Endodermal cell (in vitro differentiated cells): Measurements from ENCODE around the gene CRYGN. TPM values are rescaled to one million over a fixed set of nuclear protein-coding genes. Genes with fewer than 3 reads are reported as not detected.

Source experiments
- DNase-seq: peaks from one replicate; pipeline ENCODE4 v3.0.0-alpha.2; 2017
- H3K27ac ChIP-seq: 2 replicates; pipeline ENCODE4 v1.5.1; 2013; ENCODE audit warnings: mild to moderate bottlenecking, low read depth, low read length, moderate library complexity
- H3K27me3 ChIP-seq: 2 replicates; pipeline ENCODE4 v1.6.1; 2013; ENCODE audit warnings: mild to moderate bottlenecking, low read length, moderate library complexity; ENCODE audit not compliant: insufficient read depth, control insufficient read depth, poor library complexity, severe bottlenecking
- H3K36me3 ChIP-seq: 2 replicates; pipeline ENCODE4 v1.7.0; 2013; ENCODE audit warnings: mild to moderate bottlenecking, low read length, moderate library complexity; ENCODE audit not compliant: control insufficient read depth, insufficient read depth
- H3K4me1 ChIP-seq: one replicate; pipeline ENCODE4 v1.7.0; 2013; ENCODE audit warnings: low read length; ENCODE audit not compliant: control insufficient read depth, insufficient read depth
- H3K4me3 ChIP-seq: 2 replicates; pipeline ENCODE4 v1.5.1; 2013; ENCODE audit warnings: mild to moderate bottlenecking, low read length, moderate library complexity
- H3K9ac ChIP-seq: 2 replicates; pipeline ENCODE4 v1.6.1; 2013; ENCODE audit warnings: mild to moderate bottlenecking, low read length, moderate library complexity; ENCODE audit not compliant: poor library complexity, severe bottlenecking; ENCODE audit errors: extremely low read depth
- H3K9me3 ChIP-seq: 2 replicates; pipeline ENCODE4 v1.6.1; 2013; ENCODE audit warnings: mild to moderate bottlenecking, low read length, moderate library complexity; ENCODE audit not compliant: control insufficient read depth
- H3K27ac Mint-ChIP-seq: 2 replicates; pipeline ENCODE4 v1.8.0; 2020; ENCODE audit warnings: mixed read lengths
- H3K27me3 Mint-ChIP-seq: 2 replicates; pipeline ENCODE4 v1.8.0; 2021; ENCODE audit warnings: mild to moderate bottlenecking, mixed read lengths; ENCODE audit not compliant: insufficient read depth
- H3K36me3 Mint-ChIP-seq: 2 replicates; pipeline ENCODE4 v1.8.0; 2020; ENCODE audit warnings: low read depth, mixed read lengths
- H3K4me1 Mint-ChIP-seq: 2 replicates; pipeline ENCODE4 v1.8.0; 2020; ENCODE audit warnings: mixed read lengths
- H3K4me3 Mint-ChIP-seq: 2 replicates; pipeline ENCODE4 v1.8.0; 2020; ENCODE audit warnings: mild to moderate bottlenecking, moderate library complexity, mixed read lengths
- H3K9me3 Mint-ChIP-seq: 2 replicates; pipeline ENCODE4 v1.8.0; 2020; ENCODE audit warnings: mild to moderate bottlenecking, mixed read lengths
- CTCF ChIP-seq: fragments of 200-600 bp; sonication (generic); conservative IDR thresholded peaks from 2 replicates; pipeline ENCODE4 v1.5.0; 2021; ENCODE audit warnings: antibody characterized with exemption, mild to moderate bottlenecking
- WGBS, 2 experiments: methylation state at CpG; one replicate each; pipeline versions ENCODE4 v1.1.5 to v1.1.7; 2013; ENCODE audit warnings: missing lambda C conversion rate in 2 of 2, mixed read lengths in 1 of 2; ENCODE audit not compliant: insufficient coverage in 1 of 2, insufficient read length in 1 of 2; 5-methylcytosine and 5-hydroxymethylcytosine counted together
- total RNA-seq, 2 donors: library from RNA; stranded (reverse); fragmentation: NEBNext Ultra II Directional in 1 of 2; extraction: Animal tissue kit (Norgen Biotek cat#: 25700) in 1 of 2; gene quantifications; 2 replicates in 1 of 2; 3 replicates in 1 of 2; pipeline ENCODE4 v1.2.1, GENCODE V29; 2021

Gene CRYGN
- total RNA-seq, 2 donors from 2014 or later: 2.3 to 4.4 TPM

DNA sequence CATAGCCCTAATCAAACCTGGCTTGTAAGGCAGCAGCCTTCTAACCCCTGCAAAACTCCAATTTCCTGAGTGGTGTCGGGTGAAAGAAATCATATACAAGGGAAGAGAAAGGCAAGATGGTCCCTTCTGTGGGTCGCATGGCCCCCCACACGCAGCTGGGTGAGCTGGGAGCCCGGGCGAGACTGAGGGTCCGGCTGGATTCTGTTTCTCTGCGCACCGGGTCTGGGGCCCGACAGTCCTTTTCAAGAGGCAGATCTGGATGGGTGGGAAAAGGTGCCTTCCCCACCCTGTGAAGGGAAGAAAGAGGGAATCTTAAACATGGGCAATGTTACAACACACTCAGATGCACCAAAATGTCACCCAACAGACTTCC lies 48.6 kb downstream of the CRYGN start:
- Histone ChIP-seq H3K9me3 (no peaks in the 10 kb centered on the region), H3K4me1 (no peaks in the 10 kb centered on the region), H3K27ac (no peak overlapping the region), H3K27me3 (no peaks in the 10 kb centered on the region), H3K9ac (no peak overlapping the region), H3K4me3 (no peak overlapping the region), H3K36me3 (peaks cover 27% of the 10 kb centered on the region)
- Mint-ChIP-seq H3K9me3 (no peaks in the 10 kb centered on the region), H3K27ac (no peak overlapping the region), H3K36me3 (peaks cover 36% of the 10 kb centered on the region), H3K4me1 (no peaks in the 10 kb centered on the region), H3K4me3 (no peak overlapping the region), H3K27me3 (no peaks in the 10 kb centered on the region)
- no peak for TF ChIP-seq CTCF
- WGBS, 2 experiments: 93 to 94% methylated on average over 7 to 9 of the region's 9 CpGs
- DNase-seq: no peak

GRCh38 chr7:151390598-151391357 lies 49.2 kb downstream of the CRYGN start:
- Histone ChIP-seq H3K36me3 (peaks cover 27% of the 10 kb centered on the region), H3K27me3 (no peaks in the 10 kb centered on the region), H3K27ac (no peak overlapping the region), H3K4me3 (no peak overlapping the region), H3K4me1 (no peaks in the 10 kb centered on the region), H3K9me3 (no peaks in the 10 kb centered on the region), H3K9ac (no peak overlapping the region)
- DNase-seq: no peak
- 86 to 89% methylated on average over 12 to 25 of the region's 25 CpGs for WGBS, 2 experiments
- H3K9me3 Mint-ChIP-seq: no peaks in the 10 kb centered on the region
- H3K36me3 Mint-ChIP-seq: peaks cover 37% of the 10 kb centered on the region
- H3K27ac Mint-ChIP-seq: no peak overlapping the region
- no peak for TF ChIP-seq CTCF
- no peak overlapping the region for H3K4me3 Mint-ChIP-seq
- H3K27me3 Mint-ChIP-seq: no peaks in the 10 kb centered on the region
- no peaks in the 10 kb centered on the region for H3K4me1 Mint-ChIP-seq

DNA sequence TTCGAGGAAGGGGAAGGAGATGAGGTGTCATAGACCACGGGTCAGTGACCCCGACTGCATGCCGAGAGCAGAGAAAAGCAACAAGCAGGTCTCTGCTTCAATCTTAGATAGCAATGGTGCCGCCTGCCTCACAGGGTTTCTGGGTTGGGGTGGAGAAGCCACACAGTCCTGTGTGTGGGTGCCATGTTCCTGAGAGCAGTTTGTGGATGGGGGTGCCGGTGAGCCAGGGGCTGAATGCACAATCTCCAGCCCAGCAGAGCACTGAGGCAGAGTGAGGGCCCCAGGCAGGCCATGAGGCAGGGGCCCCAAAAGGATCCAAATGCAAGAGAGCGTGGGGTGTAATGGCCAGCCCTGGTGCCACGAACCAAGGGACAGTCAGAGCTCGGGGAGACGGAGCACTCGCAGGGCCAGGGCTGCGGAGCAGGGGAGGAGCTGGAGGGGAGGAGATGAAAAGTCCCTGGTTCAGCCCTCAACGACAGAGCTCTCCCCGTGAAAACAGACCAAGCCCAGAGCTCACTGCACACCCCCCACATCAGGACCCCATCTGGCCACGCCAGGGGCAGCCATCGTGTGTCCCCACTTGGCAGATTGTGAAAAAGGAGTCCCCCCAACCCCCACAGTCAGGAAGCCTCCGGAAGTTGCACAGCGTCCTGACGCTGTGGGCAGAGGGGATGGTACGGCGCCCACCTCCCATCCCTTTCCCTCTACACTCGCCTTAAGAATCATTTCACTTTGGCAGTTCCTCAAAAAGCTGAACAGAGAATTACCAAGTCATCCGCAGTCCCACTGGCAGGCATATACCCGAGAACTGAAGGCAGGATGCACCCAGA lies 50.0 kb downstream of the CRYGN start:
- no peaks in the 10 kb centered on the region for H3K9me3 ChIP-seq
- no peak for TF ChIP-seq CTCF
- peaks cover 25% of the 10 kb centered on the region for H3K36me3 ChIP-seq
- H3K4me1 Mint-ChIP-seq: peaks cover under 1% of the 10 kb centered on the region
- no peaks in the 10 kb centered on the region for H3K27me3 Mint-ChIP-seq
- H3K36me3 Mint-ChIP-seq: peaks cover 35% of the 10 kb centered on the region
- DNase-seq: no peak
- no peak overlapping the region for H3K4me3 Mint-ChIP-seq
- no peak overlapping the region for H3K9ac ChIP-seq
- 93 to 95% methylated on average over 15 to 24 of the region's 24 CpGs for WGBS, 2 experiments
- no peaks in the 10 kb centered on the region for H3K27me3 ChIP-seq
- no peak overlapping the region for H3K27ac Mint-ChIP-seq
- H3K9me3 Mint-ChIP-seq: no peaks in the 10 kb centered on the region
- H3K4me3 ChIP-seq: no peak overlapping the region
- no peaks in the 10 kb centered on the region for H3K4me1 ChIP-seq
- no peak overlapping the region for H3K27ac ChIP-seq
